Psoas muscle (tissue), 8 donors: ENCODE data around the gene PRM3. TPM values are rescaled to one million over a fixed set of nuclear protein-coding genes. Genes with fewer than 3 reads are reported as not detected.

ENCODE experiments used
- ATAC-seq, 4 donors: fragments of 200-7000 bp; cut with Tn5 transposase; one replicate each; pipeline ENCODE4 v1.9.1; 2020; ENCODE audit warnings: moderate library complexity in 3 of 4, mild to moderate bottlenecking in 2 of 4
- DNase-seq, 2 donors: peaks; one replicate each; pipeline ENCODE4 v3.0.0-alpha.2; 2020
- H3K27ac ChIP-seq: fragments of 200-600 bp; one replicate; pipeline ENCODE4 v1.8.0; 2022
- H3K27me3 ChIP-seq, 3 donors: fragments of 200-600 bp in 1 of 3; one replicate each; pipeline versions ENCODE4 v1.6.1 to v1.8.0; 2013 to 2022; ENCODE audit warnings: low read length in 2 of 3, mild to moderate bottlenecking in 2 of 3, moderate library complexity in 1 of 3; ENCODE audit not compliant: insufficient read depth in 3 of 3
- H3K36me3 ChIP-seq, 2 donors: fragments of 200-600 bp in 1 of 2; one replicate each; pipeline versions ENCODE4 v1.6.1 to v1.8.0; 2013 to 2022; ENCODE audit warnings: low read depth in 1 of 2, mild to moderate bottlenecking in 1 of 2, moderate library complexity in 1 of 2; ENCODE audit not compliant: insufficient read depth in 1 of 2
- H3K4me1 ChIP-seq: fragments of 200-600 bp; one replicate; pipeline ENCODE4 v1.8.0; 2022
- H3K4me3 ChIP-seq: fragments of 200-600 bp; one replicate; pipeline ENCODE4 v1.8.0; 2022; ENCODE audit warnings: mild to moderate bottlenecking
- H3K9me3 ChIP-seq: fragments of 200-600 bp; one replicate; pipeline ENCODE4 v1.8.0; 2022
- WGBS, 3 donors: extraction: QIAGEN DNeasy Blood & Tissue Kit; methylation state at CpG; one replicate each; pipeline versions ENCODE4 v1.1.6 to v1.1.7; 2013; 5-methylcytosine and 5-hydroxymethylcytosine counted together
- intact Hi-C, 2 donors: fragments of 100-400 bp; cut with DNase I; formaldehyde crosslinking; loops; one replicate each; pipeline versions ENCODE4 v1.11.0 to v1.14.2; 2022
- polyA plus RNA-seq, 3 donors: library from polyadenylated mRNA; stranded (reverse); fragments of 200-250 nt; gene quantifications; one replicate each; pipeline ENCODE4 v1.2.3, GENCODE V29; 2013
- total RNA-seq, 4 donors: library from RNA; stranded (reverse); fragmentation: NEBNext Ultra II Directional in 2 of 4; extraction: Animal tissue kit (Norgen Biotek cat#: 25700) in 2 of 4; gene quantifications; one replicate each; pipeline versions ENCODE4 v1.2.1 to v1.2.4, GENCODE V29; 2021 to 2023
- TF ChIP-seq, protein P1 (sequence below): fragments of 200-600 bp; IDR thresholded peaks from one replicate; pipeline ENCODE4 v1.8.0; 2022; ENCODE audit warnings: antibody characterized with exemption
- donor health status: healthy with polysubstance abuse.
- donor health status: DM: no; HTN: no; CAD: no; lungs with moderate emphysema.
- donor health status: Bipolar disorder and iron deficiency.
- donor health status: healthy.
- donor health status: DM: yes; HTN: yes; CAD: no.
- donor health status: DM: no; HTN: no; CAD: no.
- donor health status: DM: no; HTN: no; CAD: no.
- donor health status: DM: yes; HTN: yes; CAD: no.

The PRM3 gene
- total and polyA plus RNA-seq, 7 donors, result not detected

DNA sequence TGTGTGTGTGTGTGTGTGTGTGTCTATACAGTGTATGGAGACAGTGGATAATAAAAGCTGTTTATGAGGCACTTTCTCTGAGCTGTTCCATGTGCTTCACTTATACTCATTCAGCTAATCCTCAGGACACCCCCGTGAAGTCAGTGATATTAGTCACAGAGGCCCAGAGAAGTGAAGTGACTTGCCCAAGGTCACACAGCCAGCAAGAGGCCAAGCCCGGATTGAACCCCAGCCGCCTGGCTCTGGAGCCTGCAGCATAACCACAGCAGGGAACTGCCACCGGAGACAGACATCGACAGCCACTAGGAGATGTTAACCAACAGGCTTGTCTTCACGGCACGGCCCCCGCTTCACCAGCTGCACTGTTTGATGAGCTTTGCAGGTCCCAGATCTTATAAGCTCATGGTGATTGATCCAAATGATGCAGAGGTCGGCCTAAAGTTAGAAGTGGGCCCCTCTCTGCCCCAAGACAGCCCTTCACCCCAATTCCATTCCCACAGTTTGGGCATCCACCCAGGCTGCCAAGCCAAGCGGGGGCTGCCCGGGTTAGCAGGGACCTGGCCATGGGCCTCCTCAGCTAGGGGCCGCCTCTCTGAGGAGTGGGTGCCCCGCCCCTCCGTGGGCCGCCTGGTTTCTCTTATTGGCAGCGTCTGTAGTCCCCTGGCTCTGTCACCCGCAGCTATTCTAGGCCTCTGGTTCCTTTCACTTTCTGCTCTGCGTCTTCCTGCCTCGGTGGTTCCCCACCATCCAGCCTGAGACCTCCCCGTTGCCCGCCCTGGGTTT is 48.3 kb downstream of the PRM3 start:
- Histone ChIP-seq H3K27ac (no peak overlapping the region), H3K9me3 (no peaks in the 10 kb centered on the region), H3K36me3 (no peaks in the 10 kb centered on the region), H3K4me3 (no peak overlapping the region), H3K27me3 (no peaks in the 10 kb centered on the region), H3K4me1 (peaks cover 7% of the 10 kb centered on the region)
- ATAC-seq, result peak in 3 of 4 donors; percentile 23 to 37 (median 27)
- intact Hi-C loops, result no loop called here
- 71 to 81% (median 75%) methylated on average over 21 of the region's 21 CpGs for WGBS, 3 donors
- TF ChIP-seq, protein P1, sequence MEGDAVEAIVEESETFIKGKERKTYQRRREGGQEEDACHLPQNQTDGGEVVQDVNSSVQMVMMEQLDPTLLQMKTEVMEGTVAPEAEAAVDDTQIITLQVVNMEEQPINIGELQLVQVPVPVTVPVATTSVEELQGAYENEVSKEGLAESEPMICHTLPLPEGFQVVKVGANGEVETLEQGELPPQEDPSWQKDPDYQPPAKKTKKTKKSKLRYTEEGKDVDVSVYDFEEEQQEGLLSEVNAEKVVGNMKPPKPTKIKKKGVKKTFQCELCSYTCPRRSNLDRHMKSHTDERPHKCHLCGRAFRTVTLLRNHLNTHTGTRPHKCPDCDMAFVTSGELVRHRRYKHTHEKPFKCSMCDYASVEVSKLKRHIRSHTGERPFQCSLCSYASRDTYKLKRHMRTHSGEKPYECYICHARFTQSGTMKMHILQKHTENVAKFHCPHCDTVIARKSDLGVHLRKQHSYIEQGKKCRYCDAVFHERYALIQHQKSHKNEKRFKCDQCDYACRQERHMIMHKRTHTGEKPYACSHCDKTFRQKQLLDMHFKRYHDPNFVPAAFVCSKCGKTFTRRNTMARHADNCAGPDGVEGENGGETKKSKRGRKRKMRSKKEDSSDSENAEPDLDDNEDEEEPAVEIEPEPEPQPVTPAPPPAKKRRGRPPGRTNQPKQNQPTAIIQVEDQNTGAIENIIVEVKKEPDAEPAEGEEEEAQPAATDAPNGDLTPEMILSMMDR, result no peak
- DNase-seq, result peak; percentile 37 to 62

DNA sequence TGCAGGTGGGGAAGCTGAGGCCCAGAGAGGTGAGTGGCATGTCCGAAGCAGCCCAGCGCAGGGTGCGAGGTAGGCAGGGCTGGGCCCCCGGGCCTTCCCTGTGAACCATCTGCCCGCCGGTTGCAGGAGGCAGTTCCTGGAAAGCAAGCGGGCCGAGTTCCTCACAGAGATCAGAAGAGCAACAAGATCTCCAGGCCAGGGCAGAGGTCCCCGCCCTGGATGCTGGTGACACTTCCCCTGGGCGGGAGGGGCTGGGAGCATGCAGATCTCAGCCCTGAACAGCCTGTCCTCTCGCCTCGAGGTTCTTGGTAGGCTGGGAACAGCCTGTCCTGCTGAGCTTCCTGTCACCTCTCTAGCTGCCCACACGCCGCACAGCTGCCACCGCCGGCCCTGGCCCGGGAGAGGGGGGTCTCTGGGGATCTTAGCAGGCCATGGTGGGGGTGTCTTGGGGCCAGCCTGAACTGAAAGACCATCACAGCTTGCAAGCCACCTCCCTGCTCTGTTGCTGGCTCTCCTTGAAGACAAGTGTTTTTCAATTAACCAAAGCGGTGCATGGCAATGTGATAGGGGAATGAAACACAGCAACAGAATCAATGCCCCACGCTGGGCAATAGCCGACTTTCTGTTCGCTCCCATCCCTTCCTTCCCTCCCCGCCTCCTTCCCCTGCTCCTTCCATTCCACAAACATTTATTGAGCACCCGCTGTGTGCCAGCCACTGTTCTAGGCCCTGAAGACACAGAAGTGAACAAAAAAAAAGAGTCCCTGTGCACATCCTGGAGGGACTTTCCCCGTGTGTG is 49.1 kb downstream of the PRM3 start:
- no peaks in the 10 kb centered on the region for H3K9me3 ChIP-seq
- TF ChIP-seq, protein P1, result no peak
- peaks cover 7% of the 10 kb centered on the region for H3K4me1 ChIP-seq
- no peaks in the 10 kb centered on the region for H3K27me3 ChIP-seq
- ATAC-seq, result peak; percentile 90 to 98 (median 94)
- H3K36me3 ChIP-seq, result no peaks in the 10 kb centered on the region
- 26 to 36% (median 33%) methylated on average over 23 to 24 of the region's 24 CpGs for WGBS, 3 donors
- DNase-seq, result peak; percentile 77 to 93
- intact Hi-C loops, result no loop called here
- H3K4me3 ChIP-seq, result no peak overlapping the region
- H3K27ac ChIP-seq, result no peak overlapping the region

Other genes with a start within 250 kb of the PRM3 start
- gene SOCS1, start 17.4 kb downstream of the PRM3 start, total RNA-seq, result 1 to 10 TPM in 2 of 4 donors, under 1 TPM in 2; 0.44 to 8.4 (median 1.5) TPM
- 10 to 100 TPM in 1 of 3 donors, 1 to 10 TPM in 1, under 1 TPM in 1; 0.72 to 12.6 (median 2.1) TPM for gene SOCS1, start 17.4 kb downstream of the PRM3 start, polyA plus RNA-seq
- not detected for gene TNP2, start 4.3 kb downstream of the PRM3 start, total RNA-seq
- gene TNP2, start 4.3 kb downstream of the PRM3 start, polyA plus RNA-seq, result not detected
- gene PRM2, start 2.9 kb upstream of the PRM3 start, total RNA-seq, result not detected
- not detected for gene PRM2, start 2.9 kb upstream of the PRM3 start, polyA plus RNA-seq
- gene PRM1, start 7.7 kb upstream of the PRM3 start, total RNA-seq, result not detected
- not detected for gene PRM1, start 7.7 kb upstream of the PRM3 start, polyA plus RNA-seq
- gene RMI2, start 71.8 kb upstream of the PRM3 start, total RNA-seq, result under 1 TPM in 2 of 4 donors, not detected in 2; 0.16 to 0.64 TPM
- gene RMI2, start 71.8 kb upstream of the PRM3 start, polyA plus RNA-seq, result under 1 TPM; 0.11 to 0.35 (median 0.23) TPM